ENCODE measurements around the gene CHAF1A.

DNA sequence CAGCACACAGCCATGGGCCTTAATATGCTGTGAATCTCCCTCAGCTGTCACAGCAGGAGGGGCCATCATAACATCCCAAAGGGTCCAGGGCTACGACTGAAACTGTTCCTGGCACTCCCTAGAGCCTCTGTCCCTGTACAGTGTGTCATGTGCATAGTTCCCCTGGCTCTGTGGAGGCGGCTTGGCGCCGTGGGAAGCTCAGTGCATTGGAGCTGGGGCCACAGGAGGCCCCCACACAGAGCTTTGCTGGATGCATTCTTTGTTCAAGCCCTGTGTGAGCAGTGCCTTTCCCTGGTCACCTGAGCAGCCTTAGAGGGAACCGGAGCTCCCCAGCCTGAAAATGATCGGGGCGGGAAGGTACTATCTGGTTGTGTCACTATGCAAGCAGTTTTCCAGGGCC lies 33.8 kb downstream of the CHAF1A start:
- TF ChIP-seq, protein P1, sequence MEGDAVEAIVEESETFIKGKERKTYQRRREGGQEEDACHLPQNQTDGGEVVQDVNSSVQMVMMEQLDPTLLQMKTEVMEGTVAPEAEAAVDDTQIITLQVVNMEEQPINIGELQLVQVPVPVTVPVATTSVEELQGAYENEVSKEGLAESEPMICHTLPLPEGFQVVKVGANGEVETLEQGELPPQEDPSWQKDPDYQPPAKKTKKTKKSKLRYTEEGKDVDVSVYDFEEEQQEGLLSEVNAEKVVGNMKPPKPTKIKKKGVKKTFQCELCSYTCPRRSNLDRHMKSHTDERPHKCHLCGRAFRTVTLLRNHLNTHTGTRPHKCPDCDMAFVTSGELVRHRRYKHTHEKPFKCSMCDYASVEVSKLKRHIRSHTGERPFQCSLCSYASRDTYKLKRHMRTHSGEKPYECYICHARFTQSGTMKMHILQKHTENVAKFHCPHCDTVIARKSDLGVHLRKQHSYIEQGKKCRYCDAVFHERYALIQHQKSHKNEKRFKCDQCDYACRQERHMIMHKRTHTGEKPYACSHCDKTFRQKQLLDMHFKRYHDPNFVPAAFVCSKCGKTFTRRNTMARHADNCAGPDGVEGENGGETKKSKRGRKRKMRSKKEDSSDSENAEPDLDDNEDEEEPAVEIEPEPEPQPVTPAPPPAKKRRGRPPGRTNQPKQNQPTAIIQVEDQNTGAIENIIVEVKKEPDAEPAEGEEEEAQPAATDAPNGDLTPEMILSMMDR (IDR thresholded peaks at IDR 0.05): no peak
- TF ChIP-seq POLR2A (IDR thresholded peaks at IDR 0.05) (no peak), POLR2AphosphoS5 (IDR thresholded peaks at IDR 0.05) (no peak)

All from breast epithelium (tissue), 3 donors.